HG02840 (cell line): ENCODE measurements around the gene GALNT17.
"Not testable (repeated sequence)": the region's sequence is repeated elsewhere in the genome, so short reads cannot be mapped to it uniquely, and the experiment has no call there.

Experiments
- ATAC-seq: cut with Tn5 transposase; IDR thresholded peaks from one replicate; pipeline ENCODE4 v1.9.1; 2021; ENCODE audit warnings: mild to moderate bottlenecking, moderate library complexity, moderate number of reproducible peaks; ENCODE audit not compliant: unreplicated experiment, low FRiP score

GALNT17 gene

GRCh38 chr7:71229148-71229547 is 97.2 kb downstream of the GALNT17 start:
- no peak for ATAC-seq

- no peak for ATAC-seq
These were observed 97.8 kb downstream of the GALNT17 start for GRCh38 chr7:71229699-71230098.

- no peak for ATAC-seq
These were observed 103.3 kb downstream of the GALNT17 start for GRCh38 chr7:71235253-71235652.

DNA sequence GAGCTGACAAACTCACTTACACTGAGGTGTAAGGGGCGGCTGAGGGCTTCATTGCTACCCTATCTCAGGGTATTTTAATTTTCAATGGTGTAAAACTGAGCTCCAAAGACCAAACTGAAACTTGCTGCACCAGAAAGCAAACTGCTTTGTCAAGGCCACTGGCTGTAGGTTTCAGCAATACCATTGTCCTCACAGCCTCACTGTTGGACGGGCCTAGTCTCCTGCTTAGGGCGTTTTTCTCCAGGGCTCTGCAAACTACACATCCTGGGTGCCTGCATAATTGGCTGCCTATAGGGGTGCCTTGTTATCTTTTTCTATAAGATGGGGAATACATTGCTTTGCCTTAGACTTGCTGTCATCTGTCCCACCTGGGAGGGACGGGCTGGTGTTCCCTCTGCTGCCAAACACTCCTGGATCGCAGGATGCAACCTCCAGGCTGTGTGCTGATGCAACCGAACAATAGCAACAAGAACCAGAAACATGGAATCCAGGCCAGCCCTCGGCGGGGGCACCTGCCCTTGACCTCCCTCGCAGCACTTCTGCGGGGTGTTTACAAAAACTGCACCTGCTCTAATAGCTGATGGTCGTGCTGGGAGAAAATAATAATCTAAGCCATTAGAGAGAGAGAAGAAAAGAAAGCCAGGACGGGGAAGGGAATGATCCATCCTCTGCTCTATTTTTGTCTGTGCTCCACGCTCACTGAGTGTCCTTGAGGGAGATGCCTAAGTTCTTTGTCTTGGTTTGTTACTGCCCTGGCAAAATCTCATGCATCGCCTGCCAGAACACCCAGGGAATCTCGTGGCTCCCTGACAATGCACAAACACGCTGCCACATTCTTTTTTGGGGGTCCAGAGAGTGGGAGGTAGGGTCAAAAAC is 104.5 kb downstream of the GALNT17 start:
- no peak for ATAC-seq

GRCh38 chr7:71237945-71238344 is 106.0 kb downstream of the GALNT17 start:
- ATAC-seq: no peak

- no peak for ATAC-seq
These were observed 106.8 kb downstream of the GALNT17 start for GRCh38 chr7:71238581-71239295.

DNA sequence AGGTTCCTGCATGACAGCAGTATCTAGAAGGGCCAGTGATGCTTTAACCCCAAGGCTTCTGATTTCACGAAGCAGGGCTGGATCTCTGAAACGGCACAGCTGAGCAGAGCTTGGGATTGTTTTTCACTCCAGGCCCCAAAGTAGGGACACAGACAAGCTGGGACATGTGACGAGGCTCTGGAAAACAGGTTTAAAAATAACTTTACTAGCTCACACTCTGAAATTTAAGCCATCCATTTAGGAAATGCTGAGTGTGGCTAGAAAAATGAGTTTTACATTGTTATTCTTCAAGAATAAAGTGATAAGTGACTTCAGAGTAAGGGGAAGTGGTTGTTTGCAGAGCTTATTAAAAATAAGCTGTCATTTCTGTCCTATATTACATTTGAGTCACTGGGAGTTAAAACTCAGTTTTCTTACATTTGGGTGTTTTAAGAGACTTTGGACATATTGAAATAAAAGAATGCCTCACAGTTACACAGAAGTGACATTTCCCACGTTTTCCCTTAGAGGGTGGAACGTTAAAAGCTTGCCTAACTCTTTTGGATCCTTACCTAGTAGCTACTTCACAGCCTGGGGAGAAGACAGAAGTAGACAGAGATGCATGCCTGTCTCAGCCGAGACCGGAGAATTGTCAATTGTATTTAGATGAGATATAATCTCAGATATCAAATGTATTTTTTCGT is 107.8 kb downstream of the GALNT17 start:
- no peak for ATAC-seq

DNA sequence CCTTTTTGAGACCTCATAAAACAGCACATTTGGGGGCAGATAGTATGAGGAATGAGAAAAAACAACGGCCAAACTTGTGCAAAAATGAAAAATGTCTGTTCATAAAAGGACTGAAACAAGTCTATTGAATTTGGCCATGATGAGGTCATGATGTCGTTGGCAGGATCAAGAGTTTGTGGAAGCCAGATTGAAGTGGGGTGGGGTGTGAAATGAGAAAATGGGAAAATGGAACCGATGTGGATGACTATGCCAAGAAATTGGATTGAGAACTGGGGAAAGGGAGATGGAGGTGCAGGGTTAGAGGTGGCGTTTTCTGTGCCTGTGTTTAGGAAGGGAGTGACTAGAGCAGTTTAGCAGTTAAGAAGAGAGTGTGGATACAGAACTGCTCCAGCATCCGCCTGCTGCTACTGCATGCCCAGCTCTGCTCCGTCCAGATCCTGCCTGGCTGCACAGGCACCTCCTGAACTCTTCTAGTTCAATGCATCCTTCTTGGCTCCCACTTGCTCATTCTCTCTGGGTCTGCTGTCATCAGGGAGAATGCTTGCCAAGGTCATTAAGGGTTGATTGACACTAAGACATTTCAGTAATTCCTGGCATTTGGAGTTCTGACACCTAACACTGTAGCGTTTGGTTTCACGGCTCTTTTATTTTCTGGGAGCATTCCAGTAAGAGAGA is 111.9 kb downstream of the GALNT17 start:
- ATAC-seq: no peak

- no peak for ATAC-seq
These were observed 113.1 kb downstream of the GALNT17 start for GRCh38 chr7:71245038-71245437.

- no peak for ATAC-seq
These were observed 119.8 kb downstream of the GALNT17 start for GRCh38 chr7:71251706-71252105.

DNA sequence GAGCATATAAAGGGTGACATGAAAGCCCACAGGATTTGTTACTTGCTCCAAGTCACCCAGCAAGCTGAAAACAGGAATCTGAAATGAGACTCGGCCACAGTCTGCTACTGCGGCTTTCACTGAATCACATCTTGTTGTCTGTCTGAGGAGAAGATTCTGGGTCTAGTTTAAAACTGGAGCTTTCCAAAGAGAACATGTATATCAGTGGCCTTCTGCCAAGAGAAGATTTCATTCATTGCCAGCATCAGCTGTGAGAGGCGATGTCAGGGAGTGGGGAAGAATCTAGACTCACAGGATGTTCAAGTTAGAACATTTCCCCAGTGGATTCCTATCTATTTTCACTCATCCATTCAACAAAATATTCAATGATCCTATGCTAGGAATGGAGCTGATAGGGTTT is 122.8 kb downstream of the GALNT17 start:
- ATAC-seq: no peak

DNA sequence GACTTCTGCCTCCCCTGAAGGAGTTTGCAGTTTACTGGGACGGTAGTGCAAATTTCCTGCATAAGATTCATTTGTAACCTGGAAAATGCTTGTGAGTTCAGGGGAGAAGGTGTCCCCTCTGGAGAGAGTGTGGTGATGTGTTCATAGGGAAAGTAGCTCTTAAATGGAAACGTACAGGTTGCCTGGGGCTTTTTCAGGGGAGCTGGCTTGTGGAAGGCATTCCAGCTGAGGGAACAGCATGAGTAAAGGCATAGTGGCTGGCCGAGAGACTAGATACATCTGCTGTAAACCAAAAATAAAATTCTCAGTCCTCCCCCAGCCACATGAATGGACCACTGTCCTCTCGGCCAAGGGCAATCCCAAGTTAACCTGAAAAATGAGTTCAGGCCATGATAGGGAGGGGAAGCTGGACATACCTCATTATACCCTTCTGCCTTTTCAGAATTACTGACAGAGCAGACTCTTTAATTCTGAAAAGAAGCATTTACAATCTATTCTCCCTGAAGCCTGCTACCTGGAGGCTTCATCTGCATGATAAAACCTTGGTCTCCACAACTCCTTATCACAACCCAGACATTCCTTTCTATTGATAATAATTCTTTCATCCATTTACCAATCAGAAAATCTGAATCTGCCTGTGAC is 123.7 kb downstream of the GALNT17 start:
- no peak for ATAC-seq

- ATAC-seq: no peak
These were observed 129.1 kb downstream of the GALNT17 start for GRCh38 chr7:71261066-71261465.

- not testable (repeated sequence) for ATAC-seq
These were observed 130.9 kb downstream of the GALNT17 start for GRCh38 chr7:71262834-71263233.

- no peak for ATAC-seq
These were observed 132.1 kb downstream of the GALNT17 start for GRCh38 chr7:71264005-71264404.

DNA sequence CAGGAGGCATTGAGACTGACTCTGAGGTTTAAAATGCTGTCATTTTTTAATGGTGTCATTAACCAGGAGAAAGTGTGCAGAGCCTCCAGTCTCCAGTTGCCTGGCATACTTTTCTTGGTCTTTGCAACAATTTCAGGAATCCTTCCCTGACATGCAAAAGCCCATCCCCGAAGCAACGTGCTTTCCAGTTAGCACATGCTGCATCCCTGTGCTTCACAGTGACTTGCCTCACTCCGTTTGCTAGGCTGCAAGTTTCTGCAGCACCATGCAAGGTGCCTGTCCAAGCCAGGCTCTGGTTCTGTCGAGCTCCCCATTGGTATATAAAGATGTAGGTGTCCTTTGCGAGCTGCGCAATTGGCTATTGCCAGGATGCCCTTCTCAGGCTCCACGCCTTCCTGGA is 135.0 kb downstream of the GALNT17 start:
- ATAC-seq: no peak

DNA sequence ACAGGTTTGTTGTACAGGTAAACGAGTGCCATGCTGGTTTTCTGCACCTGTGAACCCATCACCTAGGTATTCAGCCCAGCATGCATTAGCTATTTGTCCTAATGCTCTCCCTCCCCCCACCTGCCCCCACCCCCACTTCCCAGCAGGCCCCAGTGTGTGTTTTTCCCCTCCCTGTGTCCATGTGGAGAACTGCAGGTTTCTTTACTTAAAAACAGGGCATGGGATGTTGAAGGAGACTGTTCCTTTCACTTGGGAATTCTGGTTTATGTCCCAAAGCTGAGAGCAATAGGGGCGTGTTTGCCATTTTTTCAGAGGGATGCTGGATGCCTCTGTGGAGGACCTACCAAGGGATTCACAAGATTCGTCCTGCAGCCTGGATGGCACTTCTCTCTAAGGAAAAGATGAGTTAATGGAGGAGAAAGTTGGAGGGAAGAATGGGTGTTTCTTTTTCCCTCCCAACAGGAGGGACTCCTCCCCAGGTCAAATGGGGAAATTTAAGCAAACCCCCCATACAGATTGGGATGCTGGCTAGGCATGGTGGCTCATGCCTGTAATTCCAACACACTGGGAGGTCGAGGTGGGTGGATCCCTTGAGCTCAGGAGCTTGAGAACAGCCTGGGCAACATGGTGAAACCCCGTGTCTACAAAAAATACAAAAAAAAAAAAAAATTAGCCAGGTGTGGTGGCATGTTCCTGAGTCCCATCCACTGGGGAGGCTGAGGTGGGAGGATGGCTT is 136.0 kb downstream of the GALNT17 start:
- ATAC-seq: no peak

GRCh38 chr7:71270558-71270957 is 138.6 kb downstream of the GALNT17 start:
- ATAC-seq: no peak

- ATAC-seq: no peak
These were observed 139.3 kb downstream of the GALNT17 start for GRCh38 chr7:71271203-71271602.
